Right lobe of liver (tissue), 4 donors: Measurements from ENCODE around the gene PROKR1.

Experiments used
- POLR2A ChIP-seq: fragments of 450-650 bp; IDR thresholded peaks from one replicate; pipeline ENCODE4 v1.6.1; 2017; ENCODE audit warnings: antibody characterized with exemption, mild to moderate bottlenecking
- TF ChIP-seq, protein P1 (sequence below), 4 donors: fragments of 200-600 bp in 3 of 4; fragments of 450-650 bp in 1 of 4; IDR thresholded peaks; one replicate each; pipeline versions ENCODE4 v1.5.1 to v1.8.0; 2016 to 2022; ENCODE audit warnings: antibody characterized with exemption in 4 of 4, mild to moderate bottlenecking in 2 of 4
- donor health status: DM: no; HTN: no; CAD: no.
- donor health status: DM: no; HTN: no; CAD: no.
- donor health status: DM: no; HTN: yes; CAD: no.

DNA sequence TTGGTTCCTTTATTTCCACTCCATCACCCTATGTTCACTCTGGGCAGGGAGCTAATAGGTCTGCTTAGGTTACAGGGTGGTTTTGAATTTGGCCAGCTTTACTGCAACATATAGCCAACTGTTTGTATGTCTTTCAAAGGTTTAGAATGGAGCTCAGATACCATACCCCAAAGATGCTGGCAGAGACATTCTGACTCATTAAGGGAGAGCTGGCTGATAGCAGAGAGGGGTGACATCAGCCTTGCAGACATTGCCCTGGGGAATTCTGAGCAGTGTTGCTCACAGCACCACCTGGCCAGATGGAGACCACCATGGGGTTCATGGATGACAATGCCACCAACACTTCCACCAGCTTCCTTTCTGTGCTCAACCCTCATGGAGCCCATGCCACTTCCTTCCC lies 2.1 kb downstream of the PROKR1 start:
- TF ChIP-seq POLR2A = no peak
- TF ChIP-seq, protein P1, sequence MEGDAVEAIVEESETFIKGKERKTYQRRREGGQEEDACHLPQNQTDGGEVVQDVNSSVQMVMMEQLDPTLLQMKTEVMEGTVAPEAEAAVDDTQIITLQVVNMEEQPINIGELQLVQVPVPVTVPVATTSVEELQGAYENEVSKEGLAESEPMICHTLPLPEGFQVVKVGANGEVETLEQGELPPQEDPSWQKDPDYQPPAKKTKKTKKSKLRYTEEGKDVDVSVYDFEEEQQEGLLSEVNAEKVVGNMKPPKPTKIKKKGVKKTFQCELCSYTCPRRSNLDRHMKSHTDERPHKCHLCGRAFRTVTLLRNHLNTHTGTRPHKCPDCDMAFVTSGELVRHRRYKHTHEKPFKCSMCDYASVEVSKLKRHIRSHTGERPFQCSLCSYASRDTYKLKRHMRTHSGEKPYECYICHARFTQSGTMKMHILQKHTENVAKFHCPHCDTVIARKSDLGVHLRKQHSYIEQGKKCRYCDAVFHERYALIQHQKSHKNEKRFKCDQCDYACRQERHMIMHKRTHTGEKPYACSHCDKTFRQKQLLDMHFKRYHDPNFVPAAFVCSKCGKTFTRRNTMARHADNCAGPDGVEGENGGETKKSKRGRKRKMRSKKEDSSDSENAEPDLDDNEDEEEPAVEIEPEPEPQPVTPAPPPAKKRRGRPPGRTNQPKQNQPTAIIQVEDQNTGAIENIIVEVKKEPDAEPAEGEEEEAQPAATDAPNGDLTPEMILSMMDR (IDR thresholded peaks at IDR 0.05) = no peak
